GM10266 (cell line): ENCODE measurements around the gene MTHFD1L.
A peak's percentile ranks its signal among the peaks of the same experiment; 100 is the strongest.

Source experiments
- DNase-seq: peaks from one replicate; pipeline ENCODE4 v3.0.0; 2012; ENCODE audit errors: extremely low spot score
- CTCF ChIP-seq: IDR thresholded peaks from 2 replicates; pipeline ENCODE4 v1.5.1; 2012; ENCODE audit warnings: mild to moderate bottlenecking, low read depth; ENCODE audit not compliant: control insufficient read depth, insufficient read depth; ENCODE audit errors: missing control alignments

The MTHFD1L gene

DNA sequence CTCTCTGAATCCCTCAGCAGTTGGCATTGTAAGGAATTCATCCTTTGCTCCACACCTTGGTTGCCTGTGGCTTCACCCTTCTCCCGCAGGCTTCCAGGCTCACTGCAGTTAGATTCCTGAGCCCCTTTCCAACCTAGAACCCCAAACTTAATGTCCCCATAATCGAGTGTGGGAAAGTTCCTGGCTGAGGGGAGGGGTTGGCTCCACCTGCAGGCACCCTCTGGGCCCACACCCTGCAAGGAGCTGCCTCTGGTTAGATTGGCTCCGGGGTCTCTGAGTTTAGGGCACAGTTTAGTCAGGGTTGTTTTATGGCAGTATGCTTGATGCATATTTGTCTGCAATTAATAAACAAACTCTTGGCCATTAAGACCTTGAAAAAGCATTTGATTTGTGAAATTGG lies 63.4 kb downstream of the MTHFD1L start:
- TF ChIP-seq CTCF: peak; percentile 44
- no peak for DNase-seq

- TF ChIP-seq CTCF: no peak
- DNase-seq: no peak
Observed at GRCh38 chr6:150929416-150929815, 63.9 kb downstream of the MTHFD1L start.

DNA sequence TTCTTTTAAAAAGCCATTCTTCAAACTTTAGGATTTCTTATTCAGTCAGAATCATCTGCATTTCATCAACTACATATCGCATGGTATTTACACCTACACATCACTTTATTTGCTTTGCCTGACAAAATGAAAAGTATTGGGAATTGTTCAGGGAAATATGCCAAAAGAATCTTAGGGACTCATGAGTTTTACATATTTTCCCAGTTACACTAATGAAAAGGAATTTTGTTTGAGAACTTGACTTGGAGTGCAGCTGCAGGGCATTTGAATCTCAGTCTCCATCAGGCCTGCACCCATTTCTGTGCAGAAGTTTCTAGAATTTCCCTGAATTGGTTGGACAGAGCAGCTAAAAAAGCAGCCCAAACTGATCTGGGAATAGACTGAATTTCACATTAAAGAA lies 65.3 kb downstream of the MTHFD1L start:
- no peak for TF ChIP-seq CTCF
- no peak for DNase-seq

DNA sequence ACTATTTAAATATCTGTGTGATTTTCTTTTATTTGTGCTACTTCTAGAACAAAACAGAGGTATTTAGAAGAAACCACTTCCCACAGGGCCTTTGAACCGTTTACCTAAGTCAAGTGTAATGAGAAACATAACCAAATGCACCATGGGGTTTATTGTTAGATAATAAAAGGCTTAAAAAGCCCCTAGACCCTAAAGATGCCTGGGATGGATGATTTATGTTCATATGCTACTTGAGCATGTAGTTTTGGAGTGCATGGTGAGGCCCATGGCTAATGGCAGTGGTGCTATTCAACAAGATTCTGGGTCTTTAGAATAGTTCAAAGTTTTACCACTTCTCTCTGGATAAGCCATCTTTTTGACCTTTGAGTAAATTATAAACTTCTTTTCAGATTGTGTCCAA lies 65.9 kb downstream of the MTHFD1L start:
- no peak for DNase-seq
- TF ChIP-seq CTCF: no peak

DNA sequence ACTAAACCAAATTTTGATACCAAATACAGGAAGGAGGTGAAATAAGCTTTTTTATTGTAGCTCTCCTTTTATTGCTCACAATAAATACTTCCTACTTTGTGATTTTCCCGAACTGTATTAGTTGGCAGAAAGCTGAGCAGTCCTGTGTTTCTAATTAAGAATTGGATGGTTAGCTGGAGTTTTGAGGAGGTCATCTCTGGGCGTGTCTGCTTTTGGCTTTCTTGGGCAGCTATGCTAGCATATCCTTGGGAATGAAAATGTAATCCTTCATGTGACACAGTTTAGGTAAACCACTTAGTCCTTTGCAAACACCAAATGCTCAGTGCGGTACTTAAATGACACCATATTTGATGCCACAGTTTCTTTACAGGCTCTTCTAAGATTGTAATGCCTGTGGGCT lies 67.5 kb downstream of the MTHFD1L start:
- no peak for DNase-seq
- TF ChIP-seq CTCF: no peak

DNA sequence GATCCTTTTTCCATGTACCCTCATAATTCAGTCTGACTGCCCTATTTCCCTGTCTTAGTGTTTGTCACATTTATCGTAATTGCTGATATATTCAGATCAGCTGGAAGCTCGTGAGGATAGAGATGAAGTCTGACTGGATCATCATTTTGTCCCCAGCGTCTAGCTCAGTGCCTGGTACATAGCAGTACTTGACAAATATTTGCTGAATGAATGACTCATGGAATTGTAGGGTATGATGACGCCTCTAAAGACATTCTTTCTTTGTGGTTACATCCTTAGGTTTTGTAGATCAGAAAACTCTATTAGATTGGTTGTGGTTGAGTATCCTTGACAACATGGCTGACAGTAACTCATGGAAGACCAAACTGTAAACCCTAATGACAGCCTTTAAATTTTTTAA lies 68.9 kb downstream of the MTHFD1L start:
- no peak for TF ChIP-seq CTCF
- DNase-seq: no peak

DNA sequence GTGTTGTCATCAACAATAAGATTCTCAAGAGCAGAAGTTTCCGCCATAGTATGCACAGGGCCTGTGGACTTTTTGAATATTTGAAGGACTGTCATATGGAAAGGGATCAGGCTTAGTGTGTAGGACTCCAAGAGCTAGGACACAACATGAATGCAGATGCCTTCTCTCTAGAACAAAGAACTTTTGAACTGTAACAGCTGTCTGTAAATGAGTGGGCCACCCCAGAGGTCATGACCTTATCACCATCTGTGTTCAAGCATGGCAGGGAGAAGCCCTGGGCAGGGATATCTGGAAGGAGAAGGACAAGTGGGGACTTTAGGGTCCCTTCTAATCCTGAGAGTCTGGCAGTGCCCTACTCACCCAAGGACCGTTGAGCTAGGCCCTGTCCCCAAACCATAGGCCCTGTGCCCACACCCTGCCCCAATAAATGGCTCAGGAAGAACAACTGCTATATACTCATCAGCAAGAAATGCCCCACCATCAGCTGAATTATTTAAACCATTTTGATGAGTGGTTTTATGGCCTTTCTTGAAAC lies 70.6 kb downstream of the MTHFD1L start:
- TF ChIP-seq CTCF: no peak
- no peak for DNase-seq
